ENCODE results near the gene BMPR1A.
A peak's percentile ranks its signal among the peaks of the same experiment; 100 is the strongest.

The BMPR1A gene

GRCh38 chr10:86712317-86712707, 44.1 kb upstream of the BMPR1A start:
- peak overlapping the region; percentile 82 for H3K27ac ChIP-seq
- H3K4me2 ChIP-seq (ENCODE audit: low read length): peak overlapping the region; percentile 91
- peaks cover 4% of the 10 kb centered on the region for H3K4me1 ChIP-seq
- H3K79me2 ChIP-seq: no peaks in the 10 kb centered on the region
- H3K9ac ChIP-seq: peak overlapping the region; percentile 58
- H3K36me3 ChIP-seq (ENCODE audit: control insufficient read depth, insufficient read depth, low read length): no peaks in the 10 kb centered on the region
- no peaks in the 10 kb centered on the region for H3K9me3 ChIP-seq (ENCODE audit: control insufficient read depth, low read length)
- no peaks in the 10 kb centered on the region for H3K27me3 ChIP-seq (ENCODE audit: control insufficient read depth, insufficient read depth, low read length)
- H3K4me3 ChIP-seq (ENCODE audit: low read depth, low read length): peak overlapping the region; percentile 75
- H2AFZ ChIP-seq: peak overlapping the region; percentile 98
- no peak for TF ChIP-seq CTCF (IDR thresholded peaks at IDR 0.05)

- no peak overlapping the region for H3K27ac ChIP-seq
Measured at GRCh38 chr10:86715156-86715795, 41.1 kb upstream of the BMPR1A start.

GRCh38 chr10:86715836-86716235, 40.6 kb upstream of the BMPR1A start:
- Histone ChIP-seq H3K27ac (no peak overlapping the region), H3K4me3 (ENCODE audit: low read depth, low read length) (no peak overlapping the region), H3K4me2 (ENCODE audit: low read length) (no peak overlapping the region), H2AFZ (no peak overlapping the region), H3K4me1 (peaks cover 1% of the 10 kb centered on the region), H3K79me2 (no peaks in the 10 kb centered on the region), H3K9ac (no peak overlapping the region), H3K27me3 (ENCODE audit: control insufficient read depth, insufficient read depth, low read length) (no peaks in the 10 kb centered on the region), H3K36me3 (ENCODE audit: control insufficient read depth, insufficient read depth, low read length) (no peaks in the 10 kb centered on the region), H3K9me3 (ENCODE audit: control insufficient read depth, low read length) (no peaks in the 10 kb centered on the region)
- TF ChIP-seq CTCF (IDR thresholded peaks at IDR 0.05): no peak

More at GRCh38 chr10:86715156-86715795, 41.1 kb upstream of the BMPR1A start:
- Histone ChIP-seq H2AFZ (no peak overlapping the region), H3K79me2 (no peaks in the 10 kb centered on the region), H3K9ac (no peak overlapping the region), H3K36me3 (ENCODE audit: control insufficient read depth, insufficient read depth, low read length) (no peaks in the 10 kb centered on the region), H3K4me1 (peaks cover 4% of the 10 kb centered on the region), H3K4me3 (ENCODE audit: low read depth, low read length) (no peak overlapping the region), H3K9me3 (ENCODE audit: control insufficient read depth, low read length) (no peaks in the 10 kb centered on the region), H3K27me3 (ENCODE audit: control insufficient read depth, insufficient read depth, low read length) (no peaks in the 10 kb centered on the region), H3K4me2 (ENCODE audit: low read length) (no peak overlapping the region)
- TF ChIP-seq CTCF (IDR thresholded peaks at IDR 0.05): no peak

GRCh38 chr10:86716466-86716865, 40.0 kb upstream of the BMPR1A start:
- Histone ChIP-seq H3K79me2 (no peaks in the 10 kb centered on the region), H3K4me3 (ENCODE audit: low read depth, low read length) (no peak overlapping the region), H3K4me1 (no peaks in the 10 kb centered on the region), H3K36me3 (ENCODE audit: control insufficient read depth, insufficient read depth, low read length) (no peaks in the 10 kb centered on the region), H3K27me3 (ENCODE audit: control insufficient read depth, insufficient read depth, low read length) (no peaks in the 10 kb centered on the region), H3K9me3 (ENCODE audit: control insufficient read depth, low read length) (no peaks in the 10 kb centered on the region), H2AFZ (no peak overlapping the region), H3K4me2 (ENCODE audit: low read length) (no peak overlapping the region), H3K27ac (no peak overlapping the region), H3K9ac (no peak overlapping the region)
- no peak for TF ChIP-seq CTCF (IDR thresholded peaks at IDR 0.05)

GRCh38 chr10:86718556-86718955, 37.9 kb upstream of the BMPR1A start:
- Histone ChIP-seq H3K4me1 (no peaks in the 10 kb centered on the region), H3K9me3 (ENCODE audit: control insufficient read depth, low read length) (no peaks in the 10 kb centered on the region), H3K27ac (no peak overlapping the region), H2AFZ (no peak overlapping the region), H3K79me2 (no peaks in the 10 kb centered on the region), H3K36me3 (ENCODE audit: control insufficient read depth, insufficient read depth, low read length) (no peaks in the 10 kb centered on the region), H3K9ac (no peak overlapping the region), H3K4me3 (ENCODE audit: low read depth, low read length) (no peak overlapping the region), H3K4me2 (ENCODE audit: low read length) (no peak overlapping the region), H3K27me3 (ENCODE audit: control insufficient read depth, insufficient read depth, low read length) (no peaks in the 10 kb centered on the region)
- no peak for TF ChIP-seq CTCF (IDR thresholded peaks at IDR 0.05)

All from parathyroid adenoma (tissue), 2 donors.